Gastrocnemius medialis (tissue), 4 donors: ENCODE measurements around the gene TRAPPC2L.

Source experiments
- POLR2A ChIP-seq, 2 donors: fragments of 450-650 bp; IDR thresholded peaks; one replicate each; pipeline ENCODE4 v1.6.1; 2017; ENCODE audit warnings: antibody characterized with exemption in 2 of 2, mild to moderate bottlenecking in 2 of 2, moderate library complexity in 2 of 2
- TF ChIP-seq, protein P1 (sequence below), 5 experiments: fragments of 450-650 bp in 3 of 5; fragments of 200-600 bp in 2 of 5; sonication (generic) in 2 of 5; IDR thresholded peaks in 4 of 5; conservative IDR thresholded peaks in 1 of 5; 1 replicate in 4 of 5; 2 replicates in 1 of 5; pipeline ENCODE4 v1.5.1; 2016 to 2019; ENCODE audit warnings: antibody characterized with exemption in 5 of 5, mild to moderate bottlenecking in 3 of 5, moderate library complexity in 3 of 5

DNA sequence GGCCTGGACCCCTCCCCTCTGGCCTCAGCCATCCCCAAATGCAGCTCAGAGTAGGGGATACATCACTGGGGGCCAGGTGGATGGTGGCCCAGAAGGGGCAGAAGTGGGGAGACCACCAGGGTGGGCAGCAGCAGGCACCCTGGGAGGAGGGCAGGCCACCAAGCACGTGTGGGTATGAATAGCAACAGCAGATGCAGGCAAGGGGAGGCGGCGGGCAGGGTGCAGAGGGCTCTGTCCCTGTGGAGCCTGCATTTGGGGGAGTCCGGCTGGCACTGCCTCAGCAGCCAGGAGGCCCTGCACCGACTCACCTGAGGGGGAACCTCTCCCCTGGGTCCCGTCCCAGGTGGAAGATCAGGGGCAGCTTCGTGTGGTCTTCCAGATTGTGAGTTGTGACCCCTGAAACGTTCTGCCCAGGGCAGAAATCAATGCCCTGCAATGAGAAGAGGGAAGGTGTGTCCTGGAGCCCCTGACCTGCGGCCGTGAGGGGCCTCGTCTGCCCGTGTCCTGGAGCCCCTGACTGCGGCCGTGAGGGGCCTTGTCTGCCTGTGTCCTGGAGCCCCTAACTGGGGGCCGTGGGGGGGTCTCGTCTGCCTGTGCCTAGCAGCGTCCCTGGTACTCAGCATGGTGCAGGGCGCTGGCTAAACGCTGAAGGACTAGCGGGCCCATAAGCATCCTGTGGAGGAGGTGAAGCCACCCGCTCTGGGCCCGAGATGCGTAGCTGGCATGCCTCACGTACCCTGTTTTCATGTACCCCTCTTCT lies 34.5 kb upstream of the TRAPPC2L start:
- TF ChIP-seq, protein P1, sequence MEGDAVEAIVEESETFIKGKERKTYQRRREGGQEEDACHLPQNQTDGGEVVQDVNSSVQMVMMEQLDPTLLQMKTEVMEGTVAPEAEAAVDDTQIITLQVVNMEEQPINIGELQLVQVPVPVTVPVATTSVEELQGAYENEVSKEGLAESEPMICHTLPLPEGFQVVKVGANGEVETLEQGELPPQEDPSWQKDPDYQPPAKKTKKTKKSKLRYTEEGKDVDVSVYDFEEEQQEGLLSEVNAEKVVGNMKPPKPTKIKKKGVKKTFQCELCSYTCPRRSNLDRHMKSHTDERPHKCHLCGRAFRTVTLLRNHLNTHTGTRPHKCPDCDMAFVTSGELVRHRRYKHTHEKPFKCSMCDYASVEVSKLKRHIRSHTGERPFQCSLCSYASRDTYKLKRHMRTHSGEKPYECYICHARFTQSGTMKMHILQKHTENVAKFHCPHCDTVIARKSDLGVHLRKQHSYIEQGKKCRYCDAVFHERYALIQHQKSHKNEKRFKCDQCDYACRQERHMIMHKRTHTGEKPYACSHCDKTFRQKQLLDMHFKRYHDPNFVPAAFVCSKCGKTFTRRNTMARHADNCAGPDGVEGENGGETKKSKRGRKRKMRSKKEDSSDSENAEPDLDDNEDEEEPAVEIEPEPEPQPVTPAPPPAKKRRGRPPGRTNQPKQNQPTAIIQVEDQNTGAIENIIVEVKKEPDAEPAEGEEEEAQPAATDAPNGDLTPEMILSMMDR (IDR thresholded peaks at IDR 0.05 in 4 of 5, conservative IDR thresholded peaks at IDR 0.05 in 1 of 5), result no peak
- no peak for TF ChIP-seq POLR2A (IDR thresholded peaks at IDR 0.05)
